WTC11 (cell line): ENCODE results near the gene KCTD2. TPM values are rescaled to one million over a fixed set of nuclear protein-coding genes. Genes with fewer than 3 reads are reported as not detected.
A peak's percentile ranks its signal among the peaks of the same experiment; 100 is the strongest.

Experiments used
- ATAC-seq: fragments of 200-7000 bp; cut with Tn5 transposase; 2 replicates; pipeline ENCODE4 v1.10.0; 2021; ENCODE audit warnings: mild to moderate bottlenecking, moderate library complexity
- CTCF ChIA-PET: fragments of 300-600 bp; sonication (Branson Sonifier 250); formaldehyde crosslinking; loops from one replicate; lab custom pipeline; 2021; ENCODE audit warnings: antibody characterized with exemption; lab: Charles Lee
- POLR2A ChIA-PET: fragments of 350-600 bp; sonication (Branson Sonifier 250); formaldehyde crosslinking; loops from one replicate; lab custom pipeline; 2021; ENCODE audit warnings: antibody characterized with exemption; lab: Charles Lee
- DNase-seq: peaks from one replicate; pipeline ENCODE4 v3.0.0; 2021; ENCODE audit warnings: low spot score
- H3K27ac Mint-ChIP-seq: 2 replicates; pipeline ENCODE4 v1.8.0; 2021; ENCODE audit warnings: mixed read lengths
- H3K27me3 Mint-ChIP-seq: 2 replicates; pipeline ENCODE4 v1.8.0; 2021; ENCODE audit warnings: low read depth, mild to moderate bottlenecking, moderate library complexity, mixed read lengths
- H3K36me3 Mint-ChIP-seq: 2 replicates; pipeline ENCODE4 v1.8.0; 2021; ENCODE audit warnings: mixed read lengths
- H3K4me1 Mint-ChIP-seq: 2 replicates; pipeline ENCODE4 v1.8.0; 2022; ENCODE audit warnings: mixed read lengths
- H3K4me3 Mint-ChIP-seq: 2 replicates; pipeline ENCODE4 v1.8.0; 2021; ENCODE audit warnings: mild to moderate bottlenecking, moderate library complexity, mixed read lengths
- H3K9me3 Mint-ChIP-seq: 2 replicates; pipeline ENCODE4 v1.8.0; 2021; ENCODE audit warnings: mixed read lengths
- ATF2 ChIP-seq: sonication (generic); formaldehyde crosslinking; IDR thresholded peaks from 2 replicates; pipeline ENCODE4 v1.8.1; 2022; ENCODE audit warnings: low read depth, missing genetic modification reagents, borderline replicate concordance
- FOXP1 ChIP-seq: sonication (generic); formaldehyde crosslinking; IDR thresholded peaks from 2 replicates; pipeline ENCODE4 v1.8.0; 2022; ENCODE audit warnings: missing genetic modification reagents, mild to moderate bottlenecking, moderate library complexity, borderline replicate concordance
- GABPB1 ChIP-seq: sonication (generic); formaldehyde crosslinking; IDR thresholded peaks from 2 replicates; pipeline ENCODE4 v1.8.1; 2023; ENCODE audit warnings: mild to moderate bottlenecking, missing genetic modification reagents
- HMGXB4 ChIP-seq: sonication (generic); formaldehyde crosslinking; IDR thresholded peaks from 2 replicates; pipeline ENCODE4 v1.8.1; 2023; ENCODE audit warnings: mild to moderate bottlenecking, moderate library complexity, missing genetic modification reagents
- MXD4 ChIP-seq: fragments of 250-450 bp; sonication (Bioruptor Pico); IDR thresholded peaks from 2 replicates; pipeline ENCODE4 v1.8.0; 2021; ENCODE audit warnings: mild to moderate bottlenecking, moderate library complexity, borderline replicate concordance
- NR2C2 ChIP-seq: sonication (generic); formaldehyde crosslinking; IDR thresholded peaks from 2 replicates; pipeline ENCODE4 v1.8.0; 2022; ENCODE audit warnings: mild to moderate bottlenecking, missing genetic modification reagents
- NR3C1 ChIP-seq: sonication (generic); formaldehyde crosslinking; conservative IDR thresholded peaks from 2 replicates; pipeline ENCODE4 v1.8.1; 2023; ENCODE audit warnings: low read depth, mild to moderate bottlenecking, missing genetic modification reagents
- RELA ChIP-seq: sonication (generic); formaldehyde crosslinking; IDR thresholded peaks from 2 replicates; pipeline ENCODE4 v1.8.1; 2022; ENCODE audit warnings: missing genetic modification reagents, mild to moderate bottlenecking, borderline replicate concordance
- SP1 ChIP-seq: sonication (generic); formaldehyde crosslinking; conservative IDR thresholded peaks from 2 replicates; pipeline ENCODE4 v1.8.1; 2022; ENCODE audit warnings: missing genetic modification reagents
- STAT6 ChIP-seq: sonication (generic); formaldehyde crosslinking; conservative IDR thresholded peaks from 2 replicates; pipeline ENCODE4 v1.8.1; 2023; ENCODE audit warnings: mild to moderate bottlenecking, low read depth, missing genetic modification reagents, moderate library complexity
- TP53 ChIP-seq: sonication (generic); formaldehyde crosslinking; IDR thresholded peaks from 2 replicates; pipeline ENCODE4 v1.8.1; 2023; ENCODE audit warnings: mild to moderate bottlenecking, missing genetic modification reagents
- USF2 ChIP-seq: sonication (generic); formaldehyde crosslinking; IDR thresholded peaks from 2 replicates; pipeline ENCODE4 v1.8.1; 2023; ENCODE audit warnings: mild to moderate bottlenecking, missing genetic modification reagents, moderate library complexity
- ZBTB21 ChIP-seq: sonication (generic); formaldehyde crosslinking; IDR thresholded peaks from 2 replicates; pipeline ENCODE4 v1.8.1; 2023; ENCODE audit warnings: mild to moderate bottlenecking, missing genetic modification reagents, borderline replicate concordance
- ZBTB43 ChIP-seq: sonication (generic); formaldehyde crosslinking; IDR thresholded peaks from 2 replicates; pipeline ENCODE4 v1.8.1; 2023; ENCODE audit warnings: mild to moderate bottlenecking, missing genetic modification reagents
- ZNF121 ChIP-seq: sonication (generic); formaldehyde crosslinking; IDR thresholded peaks from 2 replicates; pipeline ENCODE4 v1.8.0; 2023; ENCODE audit warnings: missing genetic modification reagents
- ZNF232 ChIP-seq: sonication (generic); formaldehyde crosslinking; IDR thresholded peaks from 2 replicates; pipeline ENCODE4 v1.8.0; 2022; ENCODE audit warnings: mild to moderate bottlenecking, missing genetic modification reagents
- ZNF317 ChIP-seq: sonication (generic); formaldehyde crosslinking; IDR thresholded peaks from 2 replicates; pipeline ENCODE4 v1.8.1; 2023; ENCODE audit warnings: low read depth, mild to moderate bottlenecking, moderate library complexity, missing genetic modification reagents, borderline replicate concordance
- ZNF423 ChIP-seq: fragments of 250-450 bp; sonication (Bioruptor Pico); IDR thresholded peaks from 2 replicates; pipeline ENCODE4 v2.1.2; 2022; ENCODE audit warnings: mild to moderate bottlenecking, moderate library complexity
- ZNF425 ChIP-seq: fragments of 250-450 bp; sonication (Bioruptor Pico); conservative IDR thresholded peaks from 2 replicates; pipeline ENCODE4 v1.9.0; 2021; ENCODE audit warnings: mild to moderate bottlenecking
- total RNA-seq: library from RNA; stranded (reverse); gene quantifications from 3 replicates; pipeline ENCODE4 v1.2.3, GENCODE V29; 2021

The KCTD2 gene
- total RNA-seq, 1 experiment from 2014 or later, result 31.3 TPM

GRCh38 chr17:75087182-75087557 is 40.1 kb downstream of the KCTD2 start:
- H3K27me3 Mint-ChIP-seq, result no peaks in the 10 kb centered on the region; the same call in 1 of the 2 replicates
- H3K27ac Mint-ChIP-seq, result peak overlapping the region; percentile 97
- H3K9me3 Mint-ChIP-seq, result no peaks in the 10 kb centered on the region
- ATAC-seq, result no peak
- TF ChIP-seq ZNF121 (CRISPR knock-in tag), result peak; percentile 93
- TF ChIP-seq MXD4, result no peak
- TF ChIP-seq, all 79 proteins: peak for 1
- ChIA-PET POLR2A (interaction anchor here (0.8 to 2.5 kb wide), 9 partner anchors 9 to 214 kb away, joined by 3 to 9 read pairs (median 4); partner anchors contain the start of genes ARMC7, FDXR, JPT1 and NT5C), CTCF (interaction anchor here (0.7 to 3.1 kb wide), 18 partner anchors 9 to 184 kb away, joined by 4 to 32 read pairs (median 9); partner anchors contain the start of genes ARMC7, MIF4GD, MRPL58 and NT5C)
- H3K36me3 Mint-ChIP-seq, result no peaks in the 10 kb centered on the region
- DNase-seq, result no peak
- peaks cover 68% of the 10 kb centered on the region for H3K4me1 Mint-ChIP-seq
- H3K4me3 Mint-ChIP-seq, result peak overlapping the region; percentile 69

GRCh38 chr17:75087558-75088453 is 40.8 kb downstream of the KCTD2 start, which contains the start of gene SLC16A5:
SLC16A5 (plus strand) TSS chr17:75087954; CDS start chr17:75093637, 5,683 bp downstream.
- Mint-ChIP-seq H3K4me3 (peak within 1 kb of the TSS; percentile 86), H3K4me1 (peaks cover 68% of the 10 kb centered on the region), H3K27me3 (no peaks in the 10 kb centered on the region; the same call in 1 of the 2 replicates), H3K27ac (peak within 1 kb of the TSS; percentile 97)
- TF ChIP-seq GABPB1 (CRISPR knock-in tag), result peak; percentile 6; the same call in 1 of the 2 replicates
- no peak for TF ChIP-seq ZBTB21 (CRISPR knock-in tag)
- TF ChIP-seq NR2C2, result no peak
- 0 out of 2 replicates have a peak, but pooled peaks have one; percentile 15 for TF ChIP-seq RELA
- no peak; the same call in 1 of the 2 replicates for TF ChIP-seq TP53 (CRISPR knock-in tag)
- peak; percentile 57 for TF ChIP-seq ZNF317 (CRISPR knock-in tag)
- TF ChIP-seq FOXP1 (CRISPR knock-in tag), result 0 out of 2 replicates have a peak, but pooled peaks have one; percentile 13
- peak; percentile 46; the same call in 1 of the 2 replicates for TF ChIP-seq NR3C1 (CRISPR knock-in tag)
- peak; percentile 84; the same call in 1 of the 2 replicates for TF ChIP-seq SP1
- peak; percentile 46; the same call in 1 of the 2 replicates for TF ChIP-seq ZNF423
- peak; percentile 21; the same call in 1 of the 2 replicates for TF ChIP-seq USF2 (CRISPR knock-in tag)
- 0 out of 2 replicates have a peak, but pooled peaks have one; percentile 52 for TF ChIP-seq ZNF232 (CRISPR knock-in tag)
- TF ChIP-seq ATF2, result no peak
- TF ChIP-seq ZBTB43, result 0 out of 2 replicates have a peak, but pooled peaks have one; percentile 25
- 0 out of 2 replicates have a peak, but pooled peaks have one; percentile 64 for TF ChIP-seq STAT6 (CRISPR knock-in tag)
- peak; percentile 59; the same call in 1 of the 2 replicates for TF ChIP-seq HMGXB4
- no peak for TF ChIP-seq ZNF425 (CRISPR knock-in tag)
- peak; percentile 4; the same call in 1 of the 2 replicates for TF ChIP-seq ZNF121 (CRISPR knock-in tag)
- TF ChIP-seq, all 79 proteins: peak for 13
- ATAC-seq (peak; percentile 85), DNase-seq (peak; percentile 95)
- Mint-ChIP-seq H3K36me3 (no peaks in the 10 kb centered on the region), H3K9me3 (no peaks in the 10 kb centered on the region)
- ChIA-PET CTCF (interaction anchor here (0.6 to 3.1 kb wide), 25 partner anchors 9 to 338 kb away, joined by 3 to 32 read pairs (median 7); partner anchors contain the start of genes ARMC7, MIF4GD, MRPL58 and NT5C), POLR2A (interaction anchor here (0.6 to 2.5 kb wide), 13 partner anchors 8 to 215 kb away, joined by 3 to 9 read pairs (median 4); partner anchors contain the start of genes ARMC7, FDXR, JPT1 and NT5C)
